Measurements from ENCODE around the gene ACRBP. TPM values are rescaled to one million over a fixed set of nuclear protein-coding genes. Genes with fewer than 3 reads are reported as not detected.

The ACRBP gene
- polyA plus RNA-seq, 1 donor from 2014 or later, result 1.6 TPM

GRCh38 chr12:6667559-6668210 lies 20.5 kb upstream of the ACRBP start:
- no peaks in the 10 kb centered on the region for H3K27me3 ChIP-seq (ENCODE audit: insufficient read depth, low read depth, low read length)
- no peaks in the 10 kb centered on the region for H3K9me2 ChIP-seq (ENCODE audit: insufficient read depth, low read length)
- no peak overlapping the region for H2AFZ ChIP-seq (ENCODE audit: low read depth, low read length)
- H3K4me2 ChIP-seq (ENCODE audit: low read length), result no peak overlapping the region
- H3K36me3 ChIP-seq (ENCODE audit: insufficient read depth, low read length), result peaks cover 9% of the 10 kb centered on the region
- no peak overlapping the region for H3K27ac ChIP-seq (ENCODE audit: low read length)
- no peak overlapping the region for H3K4me3 ChIP-seq (ENCODE audit: low read length)
- no peaks in the 10 kb centered on the region for H3K9me3 ChIP-seq (ENCODE audit: low read length)
- peaks cover 2% of the 10 kb centered on the region for H3K79me2 ChIP-seq (replicated peaks; ENCODE audit: insufficient read depth, low read length)
- no peaks in the 10 kb centered on the region for H3F3A ChIP-seq (ENCODE audit: insufficient read depth, low read length, poor library complexity, severe bottlenecking)
- H4K20me1 ChIP-seq (ENCODE audit: insufficient read depth), result no peaks in the 10 kb centered on the region
- peak; percentile 54 for TF ChIP-seq CTCF (IDR thresholded peaks at IDR 0.05; ENCODE audit: poor library complexity, severe bottlenecking)
- peak; percentile 52 for TF ChIP-seq SMC3 (conservative IDR thresholded peaks at IDR 0.05; ENCODE audit: poor library complexity)
- TF ChIP-seq EP300 (conservative IDR thresholded peaks at IDR 0.05; ENCODE audit: poor library complexity, severe bottlenecking), result no peak
- TF ChIP-seq MXI1 (conservative IDR thresholded peaks at IDR 0.05; ENCODE audit: poor library complexity, severe bottlenecking), result no peak
- TF ChIP-seq EZH2 (IDR thresholded peaks at IDR 0.05; ENCODE audit: borderline replicate concordance, insufficient read depth, low read length, poor library complexity, severe bottlenecking), result no peak
- TF ChIP-seq REST (IDR thresholded peaks at IDR 0.05; ENCODE audit: borderline replicate concordance), result no peak
- TF ChIP-seq POLR2AphosphoS5 (IDR thresholded peaks at IDR 0.05), result no peak
- peak; percentile 35 for TF ChIP-seq RAD21 (conservative IDR thresholded peaks at IDR 0.05)
- TF ChIP-seq TAF1 (IDR thresholded peaks at IDR 0.05; ENCODE audit: low read depth), result no peak
- no peak overlapping the region for H3K9ac ChIP-seq (ENCODE audit: low read length)

- Histone ChIP-seq H3K4me3 (ENCODE audit: low read length) (no peak overlapping the region), H3F3A (ENCODE audit: insufficient read depth, low read length, poor library complexity, severe bottlenecking) (no peaks in the 10 kb centered on the region), H3K27me3 (ENCODE audit: insufficient read depth, low read depth, low read length) (no peaks in the 10 kb centered on the region), H2AFZ (ENCODE audit: low read depth, low read length) (no peak overlapping the region), H3K4me2 (ENCODE audit: low read length) (no peak overlapping the region), H3K27ac (ENCODE audit: low read length) (no peak overlapping the region), H3K9me3 (ENCODE audit: low read length) (no peaks in the 10 kb centered on the region), H3K9me2 (ENCODE audit: insufficient read depth, low read length) (no peaks in the 10 kb centered on the region), H3K9ac (ENCODE audit: low read length) (no peak overlapping the region), H4K20me1 (ENCODE audit: insufficient read depth) (no peaks in the 10 kb centered on the region), H3K36me3 (ENCODE audit: insufficient read depth, low read length) (peaks cover 9% of the 10 kb centered on the region), H3K79me2 (replicated peaks; ENCODE audit: insufficient read depth, low read length) (peaks cover 17% of the 10 kb centered on the region)
- no peak for TF ChIP-seq CTCF (IDR thresholded peaks at IDR 0.05; ENCODE audit: poor library complexity, severe bottlenecking)
- no peak for TF ChIP-seq RAD21 (conservative IDR thresholded peaks at IDR 0.05)
- no peak for TF ChIP-seq EZH2 (IDR thresholded peaks at IDR 0.05; ENCODE audit: borderline replicate concordance, insufficient read depth, low read length, poor library complexity, severe bottlenecking)
- no peak for TF ChIP-seq MXI1 (conservative IDR thresholded peaks at IDR 0.05; ENCODE audit: poor library complexity, severe bottlenecking)
- no peak for TF ChIP-seq REST (IDR thresholded peaks at IDR 0.05; ENCODE audit: borderline replicate concordance)
- no peak for TF ChIP-seq TAF1 (IDR thresholded peaks at IDR 0.05; ENCODE audit: low read depth)
- TF ChIP-seq EP300 (conservative IDR thresholded peaks at IDR 0.05; ENCODE audit: poor library complexity, severe bottlenecking), result no peak
- no peak for TF ChIP-seq SMC3 (conservative IDR thresholded peaks at IDR 0.05; ENCODE audit: poor library complexity)
- TF ChIP-seq POLR2AphosphoS5 (IDR thresholded peaks at IDR 0.05), result no peak
These were observed 19.0 kb upstream of the ACRBP start for GRCh38 chr12:6666211-6666610.

All from neural cell (in vitro differentiated cells).